PC-3 (cell line): ENCODE data around the gene FGFR3. TPM values are rescaled to one million over a fixed set of nuclear protein-coding genes. Genes with fewer than 3 reads are reported as not detected.

Experiments used
- ATAC-seq: fragments of 200-7000 bp; cut with Tn5 transposase; 2 replicates; pipeline ENCODE4 v1.9.1; 2020; ENCODE audit warnings: mild to moderate bottlenecking, moderate library complexity
- BruUV-seq: library from RNA; stranded (reverse); fragments of 400-500 nt; replicated peaks from 2 replicates; lab custom pipeline; 2021; lab: Mats Ljungman, UMichigan
- CTCF ChIA-PET: fragments of 300-600 bp; sonication (Branson Sonifier 250); formaldehyde crosslinking; loops from one replicate; lab custom pipeline; 2022; ENCODE audit warnings: antibody characterized with exemption; lab: Charles Lee
- POLR2A ChIA-PET: fragments of 300-600 bp; sonication (Branson Sonifier 250); formaldehyde crosslinking; loops from one replicate; lab custom pipeline; 2022; ENCODE audit warnings: antibody characterized with exemption; ENCODE audit not compliant: unreplicated experiment; lab: Charles Lee
- DNase-seq: peaks from one replicate; pipeline ENCODE4 v3.0.0-alpha.2; 2015
- H2AFZ ChIP-seq: fragments of 300-600 bp; sonication (generic); 2 replicates; pipeline ENCODE4 v1.6.0; 2016; ENCODE audit warnings: antibody characterized with exemption, low read length
- H3F3A ChIP-seq: fragments of 300-600 bp; sonication (generic); one replicate; pipeline ENCODE4 v1.6.0; 2017; ENCODE audit warnings: antibody characterized with exemption, low read length, control low read depth, mild to moderate bottlenecking; ENCODE audit not compliant: unreplicated experiment
- H3K27ac ChIP-seq: fragments of 300-600 bp; sonication (generic); 2 replicates; pipeline ENCODE4 v1.5.1; 2016; ENCODE audit warnings: mild to moderate bottlenecking, low read length
- H3K27me3 ChIP-seq: fragments of 300-600 bp; sonication (generic); 2 replicates; pipeline ENCODE4 v1.6.1; 2016; ENCODE audit warnings: low read length, mixed read lengths
- H3K36me3 ChIP-seq: fragments of 300-600 bp; sonication (generic); 2 replicates; pipeline ENCODE4 v1.6.1; 2016; ENCODE audit warnings: low read depth, mixed run types, low read length, mixed read lengths
- H3K4me1 ChIP-seq: fragments of 300-600 bp; sonication (generic); 2 replicates; pipeline ENCODE4 v1.5.1; 2016; ENCODE audit warnings: low read length; ENCODE audit not compliant: insufficient read depth
- H3K4me2 ChIP-seq: fragments of 300-600 bp; sonication (generic); 2 replicates; pipeline ENCODE4 v1.6.0; 2016; ENCODE audit warnings: low read length
- H3K4me3 ChIP-seq: fragments of 300-600 bp; sonication (generic); 2 replicates; pipeline ENCODE4 v1.5.1; 2016; ENCODE audit warnings: mild to moderate bottlenecking, low read length, mixed read lengths
- H3K79me2 ChIP-seq: fragments of 300-600 bp; sonication (generic); 2 replicates; pipeline ENCODE4 v1.6.1; 2017; ENCODE audit warnings: low read length, mixed read lengths
- H3K9ac ChIP-seq: fragments of 300-600 bp; sonication (generic); 2 replicates; pipeline ENCODE4 v1.6.0; 2016; ENCODE audit warnings: mild to moderate bottlenecking, low read length
- H3K9me2 ChIP-seq: fragments of 300-600 bp; sonication (generic); replicated peaks from 2 replicates; pipeline ENCODE4 v1.6.1; 2016; ENCODE audit warnings: mixed run types, low read length, mixed read lengths
- H3K9me3 ChIP-seq: fragments of 300-600 bp; sonication (generic); 2 replicates; pipeline ENCODE4 v1.6.1; 2016; ENCODE audit warnings: low read length, mixed read lengths
- H4K20me1 ChIP-seq: fragments of 300-600 bp; sonication (generic); 2 replicates; pipeline ENCODE4 v1.6.1; 2016; ENCODE audit warnings: low read length, mixed read lengths
- CTCF ChIP-seq: fragments of 300-600 bp; sonication (generic); conservative IDR thresholded peaks from 2 replicates; pipeline ENCODE4 v1.5.1; 2017; ENCODE audit warnings: antibody characterized with exemption, low read depth, mild to moderate bottlenecking, low read length
- EZH2 ChIP-seq: fragments of 300-600 bp; sonication (generic); IDR thresholded peaks from one replicate; pipeline ENCODE4 v1.6.1; 2017; ENCODE audit warnings: antibody characterized with exemption, mild to moderate bottlenecking, low read length; ENCODE audit not compliant: unreplicated experiment
- EZH2phosphoT487 ChIP-seq: fragments of 300-600 bp; sonication (generic); IDR thresholded peaks from 2 replicates; pipeline ENCODE4 v1.6.1; 2018; ENCODE audit warnings: mild to moderate bottlenecking, antibody characterized with exemption, low read length, borderline replicate concordance
- intact Hi-C: fragments of 100-400 bp; cut with micrococcal nuclease; formaldehyde crosslinking; loops from 2 replicates; pipeline ENCODE4 v1.9.0; 2023
- total RNA-seq: library from RNA; depleted of rRNA; stranded (reverse); fragments of >200 nt; gene quantifications from 2 replicates; pipeline ENCODE4 v1.2.3, GENCODE V29; 2014

FGFR3 gene
- total RNA-seq, 1 experiment from 2014 or later, result 0.11 TPM

- no peak for ATAC-seq
Observed at GRCh38 chr4:1819284-1819683, 26.2 kb downstream of the FGFR3 start.

GRCh38 chr4:1819816-1820215 is 26.7 kb downstream of the FGFR3 start:
- H3K9me2 ChIP-seq, result no peaks in the 10 kb centered on the region
- peaks cover 20% of the 10 kb centered on the region; the same call in 1 of the 2 replicates for H3K36me3 ChIP-seq
- no peak overlapping the region for H3K9ac ChIP-seq
- no peaks in the 10 kb centered on the region for H3K4me1 ChIP-seq
- no peaks in the 10 kb centered on the region for H3K27me3 ChIP-seq
- H3K27ac ChIP-seq, result no peak overlapping the region
- TF ChIP-seq EZH2phosphoT487 (no peak), EZH2 (no peak), CTCF (no peak)
- intact Hi-C loops, result no loop called here
- H4K20me1 ChIP-seq, result no peaks in the 10 kb centered on the region
- BruUV-seq, result no TSS peak
- no peak for ATAC-seq
- H3F3A ChIP-seq, result no peaks in the 10 kb centered on the region
- DNase-seq, result no peak
- H2AFZ ChIP-seq, result no peak overlapping the region
- no peak overlapping the region for H3K4me3 ChIP-seq
- H3K4me2 ChIP-seq, result no peak overlapping the region
- ChIA-PET POLR2A (no interaction called here), CTCF (no interaction called here)
- H3K9me3 ChIP-seq, result no peaks in the 10 kb centered on the region
- no peaks in the 10 kb centered on the region for H3K79me2 ChIP-seq

More at GRCh38 chr4:1819284-1819683, 26.2 kb downstream of the FGFR3 start:
- Histone ChIP-seq H3K79me2 (no peaks in the 10 kb centered on the region), H2AFZ (no peak overlapping the region), H3K9me2 (no peaks in the 10 kb centered on the region), H3F3A (no peaks in the 10 kb centered on the region), H3K36me3 (peaks cover 20% of the 10 kb centered on the region; the same call in 1 of the 2 replicates), H3K4me3 (no peak overlapping the region), H3K27me3 (no peaks in the 10 kb centered on the region), H3K9ac (no peak overlapping the region), H3K4me1 (no peaks in the 10 kb centered on the region), H3K9me3 (no peaks in the 10 kb centered on the region), H3K27ac (no peak overlapping the region), H3K4me2 (no peak overlapping the region), H4K20me1 (no peaks in the 10 kb centered on the region)
- ChIA-PET CTCF (no interaction called here), POLR2A (no interaction called here)
- intact Hi-C loops, result no loop called here
- DNase-seq, result no peak
- no peak for TF ChIP-seq CTCF
- no peak for TF ChIP-seq EZH2phosphoT487
- no peak for TF ChIP-seq EZH2
- BruUV-seq, result no TSS peak

GRCh38 chr4:1821679-1822567 is 28.8 kb downstream of the FGFR3 start:
- TF ChIP-seq EZH2phosphoT487, result no peak
- no peak for TF ChIP-seq CTCF
- no peak for TF ChIP-seq EZH2
- Histone ChIP-seq H3F3A (no peaks in the 10 kb centered on the region), H3K79me2 (no peaks in the 10 kb centered on the region), H3K27ac (no peak overlapping the region), H3K9me2 (no peaks in the 10 kb centered on the region), H3K4me3 (no peak overlapping the region), H2AFZ (no peak overlapping the region), H3K36me3 (peaks cover 14% of the 10 kb centered on the region), H3K9me3 (no peaks in the 10 kb centered on the region), H3K4me1 (no peaks in the 10 kb centered on the region), H3K9ac (no peak overlapping the region), H3K4me2 (no peak overlapping the region), H3K27me3 (no peaks in the 10 kb centered on the region), H4K20me1 (no peaks in the 10 kb centered on the region)
- CTCF ChIA-PET, result no interaction called here
- ATAC-seq, result no peak
- intact Hi-C loops, result no loop called here
- BruUV-seq, result no TSS peak
- DNase-seq, result no peak
- POLR2A ChIA-PET, result no interaction called here
